GM12872 (cell line): ENCODE data around the gene RASGRF1.

Experiments used
- CTCF ChIP-seq: IDR thresholded peaks from 3 replicates; pipeline ENCODE4 v1.5.1; 2011; ENCODE audit warnings: low read depth, mild to moderate bottlenecking, low read length, moderate library complexity; ENCODE audit not compliant: insufficient read depth

Gene RASGRF1

GRCh38 chr15:78993257-78993930, 97.2 kb downstream of the RASGRF1 start:
- no peak for TF ChIP-seq CTCF

- no peak for TF ChIP-seq CTCF
These were observed 97.9 kb downstream of the RASGRF1 start for GRCh38 chr15:78992416-78993256.

- TF ChIP-seq CTCF, result no peak
These were observed 98.7 kb downstream of the RASGRF1 start for GRCh38 chr15:78991879-78992278.

GRCh38 chr15:78991476-78991875, 99.1 kb downstream of the RASGRF1 start:
- TF ChIP-seq CTCF, result no peak

- no peak for TF ChIP-seq CTCF
These were observed 100.3 kb downstream of the RASGRF1 start for GRCh38 chr15:78990278-78990677.

- TF ChIP-seq CTCF, result no peak
These were observed 100.8 kb downstream of the RASGRF1 start for GRCh38 chr15:78989701-78990240.

- no peak for TF ChIP-seq CTCF
These were observed 102.1 kb downstream of the RASGRF1 start for GRCh38 chr15:78988361-78988911.
